Neural crest cell (in vitro differentiated cells): ENCODE results near the gene KMT2B. TPM values are rescaled to one million over a fixed set of nuclear protein-coding genes. Genes with fewer than 3 reads are reported as not detected.

ENCODE experiments used
- DNase-seq: peaks from one replicate; pipeline ENCODE4 v3.0.0; 2021; ENCODE audit warnings: low read depth, mixed read lengths, low spot score
- H3K27ac Mint-ChIP-seq: one replicate; pipeline ENCODE4 v1.8.0; 2021; ENCODE audit warnings: mild to moderate bottlenecking, mixed read lengths; ENCODE audit not compliant: unreplicated experiment
- H3K27me3 Mint-ChIP-seq: 2 replicates; pipeline ENCODE4 v1.8.0; 2021; ENCODE audit warnings: low read depth, mild to moderate bottlenecking, mixed read lengths
- H3K36me3 Mint-ChIP-seq: 2 replicates; pipeline ENCODE4 v1.8.0; 2021; ENCODE audit warnings: low read depth, mild to moderate bottlenecking, mixed read lengths
- H3K4me1 Mint-ChIP-seq: 2 replicates; pipeline ENCODE4 v1.8.0; 2021; ENCODE audit warnings: mixed read lengths
- H3K4me3 Mint-ChIP-seq: one replicate; pipeline ENCODE4 v1.8.0; 2021; ENCODE audit warnings: mild to moderate bottlenecking, mixed read lengths
- H3K9me3 Mint-ChIP-seq: 2 replicates; pipeline ENCODE4 v1.8.0; 2021; ENCODE audit warnings: mixed read lengths
- CTCF ChIP-seq: fragments of 200-600 bp; sonication (generic); conservative IDR thresholded peaks from 2 replicates; pipeline ENCODE4 v1.5.0; 2021; ENCODE audit warnings: antibody characterized with exemption, mild to moderate bottlenecking
- total RNA-seq: library from RNA; stranded (reverse); gene quantifications from 2 replicates; pipeline ENCODE4 v1.2.1, GENCODE V29; 2021

KMT2B gene
- total RNA-seq, 1 donor from 2014 or later = 60.1 TPM

- H3K9me3 Mint-ChIP-seq = no peaks in the 10 kb centered on the region
These were observed 40.2 kb downstream of the KMT2B start, which contains the start of gene PROSER3 for GRCh38 chr19:35757749-35758608. Gene PROSER3 (plus strand): TSS chr19:35758176. CDS start chr19:35758216, 40 bp downstream.

GRCh38 chr19:35759697-35760096 lies 41.9 kb downstream of the KMT2B start:
- peaks cover 2% of the 10 kb centered on the region for H3K27me3 Mint-ChIP-seq
- DNase-seq = no peak
- no peak overlapping the region for H3K27ac Mint-ChIP-seq

More at GRCh38 chr19:35757749-35758608, 40.2 kb downstream of the KMT2B start, which contains the start of gene PROSER3:
- H3K27ac Mint-ChIP-seq = peak within 1 kb of the TSS; percentile 90
- peak; percentile 91 for DNase-seq
- H3K27me3 Mint-ChIP-seq = peaks cover 2% of the 10 kb centered on the region
- peaks cover 25% of the 10 kb centered on the region for H3K4me1 Mint-ChIP-seq
- H3K4me3 Mint-ChIP-seq = peak within 1 kb of the TSS; percentile 97
- no peak for TF ChIP-seq CTCF
- H3K36me3 Mint-ChIP-seq = peaks cover 4% of the 10 kb centered on the region

GRCh38 chr19:35760711-35761349 lies 43.0 kb downstream of the KMT2B start:
- no peaks in the 10 kb centered on the region for H3K9me3 Mint-ChIP-seq
- H3K4me3 Mint-ChIP-seq = peak overlapping the region; percentile 41
- H3K4me1 Mint-ChIP-seq = peaks cover 25% of the 10 kb centered on the region

More at GRCh38 chr19:35759697-35760096, 41.9 kb downstream of the KMT2B start:
- Mint-ChIP-seq H3K4me1 (peaks cover 25% of the 10 kb centered on the region), H3K4me3 (peak overlapping the region; percentile 97), H3K36me3 (peaks cover 4% of the 10 kb centered on the region), H3K9me3 (no peaks in the 10 kb centered on the region)
- no peak for TF ChIP-seq CTCF

GRCh38 chr19:35764432-35765315 lies 46.9 kb downstream of the KMT2B start:
- Mint-ChIP-seq H3K9me3 (no peaks in the 10 kb centered on the region), H3K27ac (peak overlapping the region; percentile 19), H3K27me3 (no peaks in the 10 kb centered on the region), H3K36me3 (peaks cover 8% of the 10 kb centered on the region), H3K4me1 (peaks cover 5% of the 10 kb centered on the region), H3K4me3 (no peak overlapping the region)
- no peak for TF ChIP-seq CTCF
- no peak for DNase-seq

More at GRCh38 chr19:35760711-35761349, 43.0 kb downstream of the KMT2B start:
- no peak for TF ChIP-seq CTCF
- no peak overlapping the region for H3K27ac Mint-ChIP-seq
- no peak for DNase-seq
- H3K27me3 Mint-ChIP-seq = peaks cover 2% of the 10 kb centered on the region
- H3K36me3 Mint-ChIP-seq = peaks cover 4% of the 10 kb centered on the region

- no peak for TF ChIP-seq CTCF
- peak overlapping the region; percentile 38 for H3K4me3 Mint-ChIP-seq
- H3K36me3 Mint-ChIP-seq = peaks cover 10% of the 10 kb centered on the region
- no peaks in the 10 kb centered on the region for H3K9me3 Mint-ChIP-seq
- no peaks in the 10 kb centered on the region for H3K27me3 Mint-ChIP-seq
- H3K4me1 Mint-ChIP-seq = peaks cover 5% of the 10 kb centered on the region
- no peak for DNase-seq
- H3K27ac Mint-ChIP-seq = no peak overlapping the region
These were observed 48.8 kb downstream of the KMT2B start for GRCh38 chr19:35766571-35767104.
